ENCODE results near the gene SLC7A5. TPM values are rescaled to one million over a fixed set of nuclear protein-coding genes. Genes with fewer than 3 reads are reported as not detected.

Gene SLC7A5
- total and polyA plus RNA-seq, 2 of the 13 experiments (the other 11 are each of a cell fraction or from before 2014, with no cell fraction given) = 79.6 to 155 TPM

DNA sequence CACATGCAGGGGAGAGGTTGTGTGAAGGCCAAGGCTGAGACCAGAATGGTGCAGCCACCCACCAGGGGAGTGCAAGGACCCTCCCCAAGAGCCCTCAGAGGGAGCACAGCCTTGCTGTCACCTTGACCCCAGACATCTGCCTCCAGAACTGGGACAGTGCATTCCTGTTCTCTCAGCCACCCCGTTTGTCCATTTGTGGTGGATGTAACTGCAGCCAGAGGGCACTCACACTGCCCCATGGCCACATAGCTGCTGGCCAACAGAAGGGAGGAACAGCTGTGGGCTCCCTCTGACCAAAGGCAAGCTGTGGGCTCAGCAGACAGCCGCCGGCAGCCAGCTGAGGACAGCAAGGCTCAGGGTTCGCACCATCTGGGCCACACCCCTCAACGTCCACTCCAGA lies 53.7 kb downstream of the SLC7A5 start (continued):
- TF ChIP-seq, protein P1, sequence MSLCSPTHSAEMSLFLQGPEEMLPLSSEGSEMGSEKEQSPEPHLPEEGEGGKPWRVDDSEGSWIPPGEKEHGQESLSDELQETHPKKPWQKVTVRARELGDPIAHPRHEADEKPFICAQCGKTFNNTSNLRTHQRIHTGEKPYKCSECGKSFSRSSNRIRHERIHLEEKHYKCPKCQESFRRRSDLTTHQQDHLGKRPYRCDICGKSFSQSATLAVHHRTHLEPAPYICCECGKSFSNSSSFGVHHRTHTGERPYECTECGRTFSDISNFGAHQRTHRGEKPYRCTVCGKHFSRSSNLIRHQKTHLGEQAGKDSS (CRISPR knock-in tag; IDR thresholded peaks at IDR 0.05; ENCODE audit: borderline replicate concordance, low read depth) = no peak
- 0 out of 2 replicates have a peak, but pooled peaks have one; percentile 68 for TF ChIP-seq SSRP1 (CRISPR knock-in tag; IDR thresholded peaks at IDR 0.05)
- TF ChIP-seq, protein P2, sequence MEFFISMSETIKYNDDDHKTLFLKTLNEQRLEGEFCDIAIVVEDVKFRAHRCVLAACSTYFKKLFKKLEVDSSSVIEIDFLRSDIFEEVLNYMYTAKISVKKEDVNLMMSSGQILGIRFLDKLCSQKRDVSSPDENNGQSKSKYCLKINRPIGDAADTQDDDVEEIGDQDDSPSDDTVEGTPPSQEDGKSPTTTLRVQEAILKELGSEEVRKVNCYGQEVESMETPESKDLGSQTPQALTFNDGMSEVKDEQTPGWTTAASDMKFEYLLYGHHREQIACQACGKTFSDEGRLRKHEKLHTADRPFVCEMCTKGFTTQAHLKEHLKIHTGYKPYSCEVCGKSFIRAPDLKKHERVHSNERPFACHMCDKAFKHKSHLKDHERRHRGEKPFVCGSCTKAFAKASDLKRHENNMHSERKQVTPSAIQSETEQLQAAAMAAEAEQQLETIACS (CRISPR knock-in tag; IDR thresholded peaks at IDR 0.05) = no peak
- no peak for TF ChIP-seq ZNF816 (CRISPR knock-in tag; IDR thresholded peaks at IDR 0.05; ENCODE audit: borderline replicate concordance)
- TF ChIP-seq, protein P3, sequence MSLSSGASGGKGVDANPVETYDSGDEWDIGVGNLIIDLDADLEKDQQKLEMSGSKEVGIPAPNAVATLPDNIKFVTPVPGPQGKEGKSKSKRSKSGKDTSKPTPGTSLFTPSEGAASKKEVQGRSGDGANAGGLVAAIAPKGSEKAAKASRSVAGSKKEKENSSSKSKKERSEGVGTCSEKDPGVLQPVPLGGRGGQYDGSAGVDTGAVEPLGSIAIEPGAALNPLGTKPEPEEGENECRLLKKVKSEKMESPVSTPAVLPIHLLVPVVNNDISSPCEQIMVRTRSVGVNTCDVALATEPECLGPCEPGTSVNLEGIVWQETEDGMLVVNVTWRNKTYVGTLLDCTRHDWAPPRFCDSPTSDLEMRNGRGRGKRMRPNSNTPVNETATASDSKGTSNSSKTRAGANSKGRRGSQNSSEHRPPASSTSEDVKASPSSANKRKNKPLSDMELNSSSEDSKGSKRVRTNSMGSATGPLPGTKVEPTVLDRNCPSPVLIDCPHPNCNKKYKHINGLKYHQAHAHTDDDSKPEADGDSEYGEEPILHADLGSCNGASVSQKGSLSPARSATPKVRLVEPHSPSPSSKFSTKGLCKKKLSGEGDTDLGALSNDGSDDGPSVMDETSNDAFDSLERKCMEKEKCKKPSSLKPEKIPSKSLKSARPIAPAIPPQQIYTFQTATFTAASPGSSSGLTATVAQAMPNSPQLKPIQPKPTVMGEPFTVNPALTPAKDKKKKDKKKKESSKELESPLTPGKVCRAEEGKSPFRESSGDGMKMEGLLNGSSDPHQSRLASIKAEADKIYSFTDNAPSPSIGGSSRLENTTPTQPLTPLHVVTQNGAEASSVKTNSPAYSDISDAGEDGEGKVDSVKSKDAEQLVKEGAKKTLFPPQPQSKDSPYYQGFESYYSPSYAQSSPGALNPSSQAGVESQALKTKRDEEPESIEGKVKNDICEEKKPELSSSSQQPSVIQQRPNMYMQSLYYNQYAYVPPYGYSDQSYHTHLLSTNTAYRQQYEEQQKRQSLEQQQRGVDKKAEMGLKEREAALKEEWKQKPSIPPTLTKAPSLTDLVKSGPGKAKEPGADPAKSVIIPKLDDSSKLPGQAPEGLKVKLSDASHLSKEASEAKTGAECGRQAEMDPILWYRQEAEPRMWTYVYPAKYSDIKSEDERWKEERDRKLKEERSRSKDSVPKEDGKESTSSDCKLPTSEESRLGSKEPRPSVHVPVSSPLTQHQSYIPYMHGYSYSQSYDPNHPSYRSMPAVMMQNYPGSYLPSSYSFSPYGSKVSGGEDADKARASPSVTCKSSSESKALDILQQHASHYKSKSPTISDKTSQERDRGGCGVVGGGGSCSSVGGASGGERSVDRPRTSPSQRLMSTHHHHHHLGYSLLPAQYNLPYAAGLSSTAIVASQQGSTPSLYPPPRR (CRISPR knock-in tag; IDR thresholded peaks at IDR 0.05; ENCODE audit: borderline replicate concordance) = no peak
- TF ChIP-seq ZFYVE20 (CRISPR knock-in tag; IDR thresholded peaks at IDR 0.05; ENCODE audit: borderline replicate concordance, low read depth) = no peak
- no peak for TF ChIP-seq ZC3H4 (CRISPR knock-in tag; IDR thresholded peaks at IDR 0.05; ENCODE audit: borderline replicate concordance)
- TF ChIP-seq ZZZ3 (CRISPR knock-in tag; IDR thresholded peaks at IDR 0.05; ENCODE audit: borderline replicate concordance) = no peak
- TF ChIP-seq MTF1 (CRISPR knock-in tag; IDR thresholded peaks at IDR 0.05) = no peak
- no peak for TF ChIP-seq GABPA (IDR thresholded peaks at IDR 0.05; ENCODE audit: low read depth, low read length)
- no peak for TF ChIP-seq GABPA (CRISPR knock-in tag; IDR thresholded peaks at IDR 0.05; ENCODE audit: low read depth)
- TF ChIP-seq, protein P4, sequence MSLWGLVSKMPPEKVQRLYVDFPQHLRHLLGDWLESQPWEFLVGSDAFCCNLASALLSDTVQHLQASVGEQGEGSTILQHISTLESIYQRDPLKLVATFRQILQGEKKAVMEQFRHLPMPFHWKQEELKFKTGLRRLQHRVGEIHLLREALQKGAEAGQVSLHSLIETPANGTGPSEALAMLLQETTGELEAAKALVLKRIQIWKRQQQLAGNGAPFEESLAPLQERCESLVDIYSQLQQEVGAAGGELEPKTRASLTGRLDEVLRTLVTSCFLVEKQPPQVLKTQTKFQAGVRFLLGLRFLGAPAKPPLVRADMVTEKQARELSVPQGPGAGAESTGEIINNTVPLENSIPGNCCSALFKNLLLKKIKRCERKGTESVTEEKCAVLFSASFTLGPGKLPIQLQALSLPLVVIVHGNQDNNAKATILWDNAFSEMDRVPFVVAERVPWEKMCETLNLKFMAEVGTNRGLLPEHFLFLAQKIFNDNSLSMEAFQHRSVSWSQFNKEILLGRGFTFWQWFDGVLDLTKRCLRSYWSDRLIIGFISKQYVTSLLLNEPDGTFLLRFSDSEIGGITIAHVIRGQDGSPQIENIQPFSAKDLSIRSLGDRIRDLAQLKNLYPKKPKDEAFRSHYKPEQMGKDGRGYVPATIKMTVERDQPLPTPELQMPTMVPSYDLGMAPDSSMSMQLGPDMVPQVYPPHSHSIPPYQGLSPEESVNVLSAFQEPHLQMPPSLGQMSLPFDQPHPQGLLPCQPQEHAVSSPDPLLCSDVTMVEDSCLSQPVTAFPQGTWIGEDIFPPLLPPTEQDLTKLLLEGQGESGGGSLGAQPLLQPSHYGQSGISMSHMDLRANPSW (CRISPR knock-in tag; IDR thresholded peaks at IDR 0.05; ENCODE audit: borderline replicate concordance) = no peak
- TF ChIP-seq MTA1 (CRISPR knock-in tag; IDR thresholded peaks at IDR 0.05; ENCODE audit: borderline replicate concordance) = no peak; the same call in 1 of the 2 replicates
- 0 out of 2 replicates have a peak, but pooled peaks have one; percentile 42 for TF ChIP-seq HOXA5 (CRISPR knock-in tag; IDR thresholded peaks at IDR 0.05)
- no peak for TF ChIP-seq ZNF441 (CRISPR knock-in tag; IDR thresholded peaks at IDR 0.05; ENCODE audit: borderline replicate concordance)
- no peak for TF ChIP-seq PCBP2 (optimal IDR thresholded peaks at IDR 0.05; ENCODE audit: low read depth, low read length, poor library complexity, severe bottlenecking)
- TF ChIP-seq ZBTB20 (CRISPR knock-in tag; IDR thresholded peaks at IDR 0.05; ENCODE audit: borderline replicate concordance, low read depth) = no peak
- TF ChIP-seq, protein P5, sequence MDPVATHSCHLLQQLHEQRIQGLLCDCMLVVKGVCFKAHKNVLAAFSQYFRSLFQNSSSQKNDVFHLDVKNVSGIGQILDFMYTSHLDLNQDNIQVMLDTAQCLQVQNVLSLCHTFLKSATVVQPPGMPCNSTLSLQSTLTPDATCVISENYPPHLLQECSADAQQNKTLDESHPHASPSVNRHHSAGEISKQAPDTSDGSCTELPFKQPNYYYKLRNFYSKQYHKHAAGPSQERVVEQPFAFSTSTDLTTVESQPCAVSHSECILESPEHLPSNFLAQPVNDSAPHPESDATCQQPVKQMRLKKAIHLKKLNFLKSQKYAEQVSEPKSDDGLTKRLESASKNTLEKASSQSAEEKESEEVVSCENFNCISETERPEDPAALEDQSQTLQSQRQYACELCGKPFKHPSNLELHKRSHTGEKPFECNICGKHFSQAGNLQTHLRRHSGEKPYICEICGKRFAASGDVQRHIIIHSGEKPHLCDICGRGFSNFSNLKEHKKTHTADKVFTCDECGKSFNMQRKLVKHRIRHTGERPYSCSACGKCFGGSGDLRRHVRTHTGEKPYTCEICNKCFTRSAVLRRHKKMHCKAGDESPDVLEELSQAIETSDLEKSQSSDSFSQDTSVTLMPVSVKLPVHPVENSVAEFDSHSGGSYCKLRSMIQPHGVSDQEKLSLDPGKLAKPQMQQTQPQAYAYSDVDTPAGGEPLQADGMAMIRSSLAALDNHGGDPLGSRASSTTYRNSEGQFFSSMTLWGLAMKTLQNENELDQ (CRISPR knock-in tag; IDR thresholded peaks at IDR 0.05; ENCODE audit: borderline replicate concordance) = no peak
